ENCODE results near the gene GALNT16.

The GALNT16 gene

GRCh38 chr14:69317102-69317755, 57.3 kb downstream of the GALNT16 start:
- DNase-seq (ENCODE audit: low spot score): no peak

GRCh38 chr14:69317780-69318179, 57.8 kb downstream of the GALNT16 start:
- no peak for DNase-seq (ENCODE audit: low spot score)

DNA sequence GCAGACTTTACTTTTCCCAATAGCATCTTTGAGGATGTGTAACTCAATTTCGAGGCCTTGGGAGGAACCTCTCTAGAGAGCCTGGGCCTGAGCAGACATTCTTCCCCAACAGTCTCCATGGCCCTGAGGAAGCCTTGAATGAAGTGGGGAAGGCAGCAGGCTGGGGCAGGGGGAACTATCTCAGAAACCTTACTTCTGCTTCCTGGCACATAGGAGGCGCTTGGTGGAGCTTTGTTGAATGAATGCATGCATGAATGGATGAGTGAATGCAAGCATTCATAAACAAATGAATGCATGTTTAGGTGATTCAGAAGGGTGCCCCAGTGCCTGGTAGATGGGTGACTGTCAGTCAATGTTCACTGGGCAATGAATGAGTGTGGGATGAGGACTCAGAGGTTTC, 58.3 kb downstream of the GALNT16 start:
- no peak for DNase-seq (ENCODE audit: low spot score)

- no peak for DNase-seq (ENCODE audit: low spot score)
These were observed 59.0 kb downstream of the GALNT16 start for GRCh38 chr14:69318901-69319475.

DNA sequence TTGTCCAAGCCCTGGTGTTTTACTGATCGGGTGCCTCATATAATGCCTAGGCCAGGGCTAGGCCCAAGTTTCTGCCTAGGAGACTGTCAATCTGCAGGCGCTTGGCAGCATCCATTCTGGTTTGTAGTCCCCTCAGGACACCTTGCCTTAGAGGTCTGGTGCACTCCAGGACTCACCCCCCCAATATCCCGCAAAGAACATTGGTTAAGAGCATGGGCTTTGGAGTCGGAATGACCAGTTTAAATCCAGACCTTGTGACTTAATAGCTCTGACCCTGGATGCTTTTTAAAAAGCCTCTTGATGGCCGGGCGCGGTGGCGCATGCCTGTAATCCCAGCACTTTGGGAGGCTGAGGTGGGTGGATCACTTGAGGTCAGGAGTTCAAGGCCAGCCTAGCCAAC, 60.0 kb downstream of the GALNT16 start:
- no peak for DNase-seq (ENCODE audit: low spot score)

- DNase-seq (ENCODE audit: low spot score): no peak
These were observed 60.8 kb downstream of the GALNT16 start for GRCh38 chr14:69320581-69321365.

GRCh38 chr14:69321601-69322330, 61.8 kb downstream of the GALNT16 start:
- no peak for DNase-seq (ENCODE audit: low spot score)

GRCh38 chr14:69323266-69323998, 63.5 kb downstream of the GALNT16 start:
- no peak for DNase-seq (ENCODE audit: low spot score)

DNA sequence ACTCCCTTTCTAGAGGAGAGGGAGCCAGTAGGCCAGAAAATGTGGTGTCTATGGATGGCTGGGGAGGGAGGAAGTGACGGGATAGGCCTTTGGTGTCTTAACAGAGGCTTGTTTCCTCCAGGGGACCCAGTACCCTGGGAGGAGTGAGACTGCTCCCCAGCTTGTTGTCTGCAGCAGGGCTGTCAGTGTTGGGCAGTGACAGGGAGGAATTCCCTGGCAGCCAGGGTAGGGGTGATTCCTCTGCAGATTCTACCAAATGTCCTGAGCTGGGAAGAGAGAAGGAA, 64.0 kb downstream of the GALNT16 start:
- DNase-seq (ENCODE audit: low spot score): no peak

DNA sequence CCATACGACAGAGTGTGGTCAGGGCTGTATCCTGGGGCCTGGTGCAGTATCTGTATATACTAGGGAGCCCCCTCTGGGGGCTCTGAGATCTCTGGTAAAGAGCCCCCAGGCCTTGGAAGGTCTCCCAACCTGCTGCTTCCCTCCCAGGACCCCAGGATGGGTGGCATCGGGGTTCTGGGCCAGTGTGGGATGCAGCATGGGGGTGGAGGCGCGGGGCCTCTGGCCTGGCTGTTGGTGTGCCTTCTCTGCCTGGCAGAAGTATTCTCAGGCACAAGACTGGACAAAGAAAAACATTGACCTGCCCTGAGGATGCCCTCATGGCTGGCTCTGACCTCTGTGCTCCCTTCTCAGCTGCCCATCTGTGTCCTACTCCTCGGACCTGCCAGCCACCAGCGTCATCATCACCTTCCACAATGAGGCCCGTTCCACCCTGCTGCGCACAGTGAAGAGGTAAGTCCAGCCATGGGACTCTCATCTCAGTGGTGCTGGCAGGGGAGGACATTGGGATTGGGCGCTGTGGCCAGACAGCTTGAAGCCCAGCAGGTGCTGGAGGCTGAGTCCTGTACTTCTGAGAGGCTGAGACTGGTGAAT, 64.5 kb downstream of the GALNT16 start:
- DNase-seq (ENCODE audit: low spot score): no peak

- no peak for DNase-seq (ENCODE audit: low spot score)
These were observed 65.1 kb downstream of the GALNT16 start for GRCh38 chr14:69325086-69325485.

- no peak for DNase-seq (ENCODE audit: low spot score)
These were observed 65.8 kb downstream of the GALNT16 start for GRCh38 chr14:69325646-69326265.

DNA sequence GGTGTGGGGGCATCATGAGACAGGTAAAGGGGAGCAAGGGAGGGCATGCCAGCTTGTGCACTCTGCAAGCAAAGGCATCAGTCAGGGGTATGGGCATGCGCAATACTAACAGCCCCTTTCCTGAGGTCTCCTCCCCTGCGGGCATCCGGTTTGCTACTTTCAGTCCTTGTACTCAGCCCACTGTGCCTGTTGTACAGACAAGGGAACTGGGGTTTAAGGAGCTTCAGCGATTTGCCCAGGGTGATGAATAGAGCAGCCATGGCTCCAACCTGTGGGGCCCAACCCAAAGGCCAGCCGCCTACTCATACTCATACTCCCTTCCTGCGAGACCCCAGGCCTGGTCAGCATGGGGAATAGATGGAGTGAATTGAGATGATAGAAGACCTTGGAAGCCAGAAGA, 66.7 kb downstream of the GALNT16 start:
- DNase-seq (ENCODE audit: low spot score): no peak

- DNase-seq (ENCODE audit: low spot score): no peak
These were observed 67.5 kb downstream of the GALNT16 start for GRCh38 chr14:69327507-69327906.

GRCh38 chr14:69328317-69328716, 68.4 kb downstream of the GALNT16 start:
- no peak for DNase-seq (ENCODE audit: low spot score)

GRCh38 chr14:69328765-69329164, 68.8 kb downstream of the GALNT16 start:
- peak; percentile 8 for DNase-seq (ENCODE audit: low spot score)

DNA sequence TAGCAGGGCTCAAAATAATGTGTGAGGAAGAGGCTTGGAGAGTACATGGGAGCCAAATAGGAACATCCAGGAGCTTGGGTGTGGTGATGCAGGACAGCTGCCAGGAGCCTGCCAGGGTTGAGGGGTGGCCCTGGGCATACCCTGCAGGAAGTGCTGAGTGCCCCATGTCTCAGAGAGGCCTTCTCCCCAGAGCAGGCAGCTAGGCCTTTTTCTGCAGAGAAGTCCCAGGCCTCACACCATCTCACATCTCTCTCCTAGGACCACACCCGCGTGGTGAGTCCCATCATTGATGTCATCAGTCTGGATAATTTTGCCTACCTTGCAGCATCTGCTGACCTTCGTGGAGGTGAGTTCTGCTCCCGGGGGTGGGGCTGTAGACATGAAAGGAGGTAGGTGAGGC, 71.2 kb downstream of the GALNT16 start:
- DNase-seq (ENCODE audit: low spot score): no peak

GRCh38 chr14:69332782-69333395, 72.9 kb downstream of the GALNT16 start:
- DNase-seq (ENCODE audit: low spot score): no peak

- no peak for DNase-seq (ENCODE audit: low spot score)
These were observed 73.9 kb downstream of the GALNT16 start for GRCh38 chr14:69333791-69334337.

GRCh38 chr14:69334576-69334975, 74.6 kb downstream of the GALNT16 start:
- no peak for DNase-seq (ENCODE audit: low spot score)

- no peak for DNase-seq (ENCODE audit: low spot score)
These were observed 75.4 kb downstream of the GALNT16 start for GRCh38 chr14:69335371-69335771.

All from cerebellar cortex (tissue), 1 donor.